Measurements from ENCODE around the gene FSTL5. TPM values are rescaled to one million over a fixed set of nuclear protein-coding genes. Genes with fewer than 3 reads are reported as not detected.

FSTL5 gene
- total RNA-seq, 1 experiment from 2014 or later: 29.4 TPM

GRCh38 chr4:161803171-161803570, 360.6 kb downstream of the FSTL5 start:
- BruUV-seq (replicated peaks): no TSS peak
- TF ChIP-seq EZH2 (IDR thresholded peaks at IDR 0.05; ENCODE audit: low read depth): no peak
- TF ChIP-seq CTCF (conservative IDR thresholded peaks at IDR 0.05): no peak
- Histone ChIP-seq H3K27me3 (ENCODE audit: insufficient read depth, low read depth) (no peaks in the 10 kb centered on the region), H3F3A (ENCODE audit: insufficient read depth, low read depth) (no peaks in the 10 kb centered on the region), H3K9me2 (ENCODE audit: insufficient read depth) (no peaks in the 10 kb centered on the region), H3K27ac (no peak overlapping the region), H3K4me3 (no peak overlapping the region), H3K9me3 (ENCODE audit: insufficient read depth, low read depth) (no peaks in the 10 kb centered on the region), H3K4me1 (replicated peaks; ENCODE audit: insufficient read depth) (no peaks in the 10 kb centered on the region), H3K79me2 (ENCODE audit: low read depth) (no peaks in the 10 kb centered on the region), H3K36me3 (ENCODE audit: low read depth) (no peaks in the 10 kb centered on the region), H3K4me2 (no peak overlapping the region), H4K20me1 (ENCODE audit: insufficient read depth) (no peaks in the 10 kb centered on the region), H2AFZ (no peak overlapping the region)
- no peak for DNase-seq
- ChIA-PET POLR2A (ENCODE audit: unreplicated experiment) (no interaction called here), CTCF (no interaction called here)
- intact Hi-C loops (cut with micrococcal nuclease; ENCODE audit: unreplicated experiment): no loop called here

- DNase-seq: peak in 1 of 2 experiments; percentile 51
- no peaks in the 10 kb centered on the region for H3K9me2 ChIP-seq (ENCODE audit: insufficient read depth)
- H3K36me3 ChIP-seq (ENCODE audit: low read depth): no peaks in the 10 kb centered on the region
- H3K4me2 ChIP-seq: no peak overlapping the region
- no peak for TF ChIP-seq CTCF (conservative IDR thresholded peaks at IDR 0.05)
- no peak for TF ChIP-seq EZH2 (IDR thresholded peaks at IDR 0.05; ENCODE audit: low read depth)
- no peak overlapping the region for H3K4me3 ChIP-seq
- no peak overlapping the region for H3K27ac ChIP-seq
- no peaks in the 10 kb centered on the region for H3F3A ChIP-seq (ENCODE audit: insufficient read depth, low read depth)
- BruUV-seq (replicated peaks): no TSS peak
- H4K20me1 ChIP-seq (ENCODE audit: insufficient read depth): no peaks in the 10 kb centered on the region
- ChIA-PET POLR2A (ENCODE audit: unreplicated experiment) (no interaction called here), CTCF (no interaction called here)
- no peaks in the 10 kb centered on the region for H3K4me1 ChIP-seq (replicated peaks; ENCODE audit: insufficient read depth)
- no peaks in the 10 kb centered on the region for H3K9me3 ChIP-seq (ENCODE audit: insufficient read depth, low read depth)
- no peak overlapping the region for H2AFZ ChIP-seq
- intact Hi-C loops (cut with micrococcal nuclease; ENCODE audit: unreplicated experiment): no loop called here
- no peaks in the 10 kb centered on the region for H3K79me2 ChIP-seq (ENCODE audit: low read depth)
- no peaks in the 10 kb centered on the region for H3K27me3 ChIP-seq (ENCODE audit: insufficient read depth, low read depth)
These were observed 364.1 kb downstream of the FSTL5 start for GRCh38 chr4:161799710-161800109.

- Histone ChIP-seq H4K20me1 (ENCODE audit: insufficient read depth) (no peaks in the 10 kb centered on the region), H3K9me3 (ENCODE audit: insufficient read depth, low read depth) (no peaks in the 10 kb centered on the region), H3K4me1 (replicated peaks; ENCODE audit: insufficient read depth) (no peaks in the 10 kb centered on the region), H3K9me2 (ENCODE audit: insufficient read depth) (no peaks in the 10 kb centered on the region), H3K27me3 (ENCODE audit: insufficient read depth, low read depth) (no peaks in the 10 kb centered on the region), H3K27ac (no peak overlapping the region), H2AFZ (no peak overlapping the region), H3K36me3 (ENCODE audit: low read depth) (no peaks in the 10 kb centered on the region), H3K4me3 (no peak overlapping the region), H3F3A (ENCODE audit: insufficient read depth, low read depth) (no peaks in the 10 kb centered on the region), H3K4me2 (no peak overlapping the region), H3K79me2 (ENCODE audit: low read depth) (no peaks in the 10 kb centered on the region)
- intact Hi-C loops (cut with micrococcal nuclease; ENCODE audit: unreplicated experiment): no loop called here
- no peak for TF ChIP-seq EZH2 (IDR thresholded peaks at IDR 0.05; ENCODE audit: low read depth)
- TF ChIP-seq CTCF (conservative IDR thresholded peaks at IDR 0.05): no peak
- DNase-seq: no peak
- BruUV-seq (replicated peaks): no TSS peak
- CTCF ChIA-PET: no interaction called here
- POLR2A ChIA-PET (ENCODE audit: unreplicated experiment): no interaction called here
These were observed 370.8 kb downstream of the FSTL5 start for GRCh38 chr4:161792991-161793390.
